Prostate gland (tissue), 2 donors: ENCODE results near the gene PGAM1. TPM values are rescaled to one million over a fixed set of nuclear protein-coding genes. Genes with fewer than 3 reads are reported as not detected.
"Not testable (repeated sequence)": the region's sequence is repeated elsewhere in the genome, so short reads cannot be mapped to it uniquely, and the experiment has no call there.

ENCODE experiments used
- DNase-seq: peaks from one replicate; pipeline ENCODE4 v3.0.0-alpha.2; 2019; ENCODE audit warnings: low spot score
- H3K27ac ChIP-seq, 2 donors: fragments of 200-600 bp; sonication (generic); 2 replicates each; pipeline ENCODE4 v1.5.1; 2017 to 2019
- H3K27me3 ChIP-seq: fragments of 200-600 bp; sonication (generic); replicated peaks from 2 replicates; pipeline ENCODE4 v1.5.1; 2019; ENCODE audit not compliant: insufficient read depth
- H3K36me3 ChIP-seq, 2 donors: fragments of 200-600 bp; sonication (generic); 1 replicate in 1 of 2; 2 replicates in 1 of 2; pipeline versions ENCODE4 v1.5.1 to v1.8.1; 2017 to 2019
- H3K4me1 ChIP-seq: fragments of 200-600 bp; sonication (generic); replicated peaks from 2 replicates; pipeline ENCODE4 v1.5.1; 2019
- H3K4me3 ChIP-seq, 2 donors: fragments of 200-600 bp; sonication (generic); 2 replicates each; pipeline ENCODE4 v1.5.1; 2017 to 2019
- H3K9me3 ChIP-seq: fragments of 200-600 bp; sonication (generic); 2 replicates; pipeline ENCODE4 v1.5.1; 2017
- POLR2A ChIP-seq: fragments of 450-650 bp; IDR thresholded peaks from one replicate; pipeline ENCODE4 v1.6.1; 2016; ENCODE audit warnings: antibody characterized with exemption, mild to moderate bottlenecking
- POLR2AphosphoS5 ChIP-seq: sonication (generic); formaldehyde crosslinking; IDR thresholded peaks from one replicate; pipeline ENCODE4 v1.6.1; 2017; ENCODE audit warnings: antibody characterized with exemption
- WGBS: methylation state at CpG from one replicate; pipeline ENCODE4 v1.1.5; 2018; 5-methylcytosine and 5-hydroxymethylcytosine counted together
- intact Hi-C: fragments of 100-400 bp; cut with DNase I; formaldehyde crosslinking; loops from one replicate; pipeline ENCODE4 v1.14.2; 2022
- total RNA-seq, 2 donors: library from RNA; depleted of rRNA; stranded (reverse); fragments of >200 nt; gene quantifications; one replicate each; pipeline ENCODE4 v1.1.0, GENCODE V29; 2016
- TF ChIP-seq, protein P1 (sequence below), 4 experiments: fragments of 200-600 bp in 2 of 4; fragments of 450-650 bp in 2 of 4; sonication (generic) in 2 of 4; IDR thresholded peaks; 1 replicate in 3 of 4; 2 replicates in 1 of 4; pipeline ENCODE4 v1.5.1; 2016 to 2019; ENCODE audit warnings: antibody characterized with exemption in 4 of 4, mild to moderate bottlenecking in 2 of 4, moderate library complexity in 2 of 4

The PGAM1 gene
- total RNA-seq, 2 donors from 2014 or later: 198 to 277 TPM

DNA sequence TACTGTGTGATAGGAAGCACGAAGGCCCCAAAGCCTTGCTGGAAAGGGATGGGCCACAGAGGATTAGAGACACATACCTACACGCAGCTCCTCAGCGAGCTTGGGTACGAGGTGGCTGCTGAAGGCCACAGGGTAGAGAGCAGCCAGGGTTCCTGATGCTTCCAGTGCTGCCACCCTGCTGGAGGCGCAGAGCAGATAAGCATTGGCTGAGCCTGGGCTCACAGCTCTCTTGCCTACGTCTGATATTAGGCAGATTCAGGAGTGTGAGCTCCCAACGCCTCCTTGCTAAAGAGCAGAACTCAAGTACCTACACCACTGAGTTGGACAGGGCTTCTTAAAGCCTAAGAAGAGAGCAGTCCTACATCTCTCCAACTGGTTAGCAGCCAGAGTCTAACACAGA, 40.0 kb downstream of the PGAM1 start:
- WGBS: 86% methylated on average over 7 of the region's 7 CpGs
- H3K27me3 ChIP-seq: no peaks in the 10 kb centered on the region
- intact Hi-C loops: no loop called here
- H3K36me3 ChIP-seq: peaks cover 14 to 36% of the 10 kb centered on the region in 2 donors
- no peak overlapping the region for H3K4me3 ChIP-seq
- peaks cover 4% of the 10 kb centered on the region for H3K4me1 ChIP-seq
- H3K27ac ChIP-seq: no peak overlapping the region
- TF ChIP-seq, protein P1, sequence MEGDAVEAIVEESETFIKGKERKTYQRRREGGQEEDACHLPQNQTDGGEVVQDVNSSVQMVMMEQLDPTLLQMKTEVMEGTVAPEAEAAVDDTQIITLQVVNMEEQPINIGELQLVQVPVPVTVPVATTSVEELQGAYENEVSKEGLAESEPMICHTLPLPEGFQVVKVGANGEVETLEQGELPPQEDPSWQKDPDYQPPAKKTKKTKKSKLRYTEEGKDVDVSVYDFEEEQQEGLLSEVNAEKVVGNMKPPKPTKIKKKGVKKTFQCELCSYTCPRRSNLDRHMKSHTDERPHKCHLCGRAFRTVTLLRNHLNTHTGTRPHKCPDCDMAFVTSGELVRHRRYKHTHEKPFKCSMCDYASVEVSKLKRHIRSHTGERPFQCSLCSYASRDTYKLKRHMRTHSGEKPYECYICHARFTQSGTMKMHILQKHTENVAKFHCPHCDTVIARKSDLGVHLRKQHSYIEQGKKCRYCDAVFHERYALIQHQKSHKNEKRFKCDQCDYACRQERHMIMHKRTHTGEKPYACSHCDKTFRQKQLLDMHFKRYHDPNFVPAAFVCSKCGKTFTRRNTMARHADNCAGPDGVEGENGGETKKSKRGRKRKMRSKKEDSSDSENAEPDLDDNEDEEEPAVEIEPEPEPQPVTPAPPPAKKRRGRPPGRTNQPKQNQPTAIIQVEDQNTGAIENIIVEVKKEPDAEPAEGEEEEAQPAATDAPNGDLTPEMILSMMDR (IDR thresholded peaks at IDR 0.05): no peak
- TF ChIP-seq POLR2AphosphoS5: no peak
- TF ChIP-seq POLR2A: no peak
- no peak for DNase-seq
- no peaks in the 10 kb centered on the region for H3K9me3 ChIP-seq

DNA sequence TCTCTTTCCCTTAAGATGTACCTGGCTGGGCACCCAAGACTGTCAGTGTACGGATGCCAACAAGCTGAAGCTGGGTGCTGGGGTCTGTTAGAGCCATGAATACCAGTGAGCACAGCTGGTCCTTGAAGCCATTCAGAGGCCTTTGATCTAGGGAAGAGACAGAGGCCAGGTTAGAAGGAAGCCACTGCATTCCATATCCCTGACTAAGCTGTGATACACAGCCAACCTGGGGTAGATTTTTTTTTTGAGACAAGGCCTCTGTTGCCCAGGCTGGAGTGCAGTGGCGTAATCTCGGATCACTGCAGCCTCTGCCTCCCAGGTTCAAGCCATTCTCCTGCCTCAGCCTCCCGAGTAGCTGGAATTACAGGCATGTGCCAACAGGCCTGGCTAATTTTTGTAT, 40.8 kb downstream of the PGAM1 start:
- Histone ChIP-seq H3K4me1 (peaks cover 4% of the 10 kb centered on the region), H3K36me3 (peaks cover 9 to 30% of the 10 kb centered on the region in 2 donors), H3K27ac (no peak overlapping the region), H3K9me3 (no peaks in the 10 kb centered on the region), H3K4me3 (no peak overlapping the region), H3K27me3 (no peaks in the 10 kb centered on the region)
- no peak for DNase-seq
- no peak for TF ChIP-seq POLR2A
- TF ChIP-seq, protein P1 (IDR thresholded peaks at IDR 0.05): no peak
- WGBS: 84% methylated on average over 4 of the region's 4 CpGs
- intact Hi-C loops: no loop called here

DNA sequence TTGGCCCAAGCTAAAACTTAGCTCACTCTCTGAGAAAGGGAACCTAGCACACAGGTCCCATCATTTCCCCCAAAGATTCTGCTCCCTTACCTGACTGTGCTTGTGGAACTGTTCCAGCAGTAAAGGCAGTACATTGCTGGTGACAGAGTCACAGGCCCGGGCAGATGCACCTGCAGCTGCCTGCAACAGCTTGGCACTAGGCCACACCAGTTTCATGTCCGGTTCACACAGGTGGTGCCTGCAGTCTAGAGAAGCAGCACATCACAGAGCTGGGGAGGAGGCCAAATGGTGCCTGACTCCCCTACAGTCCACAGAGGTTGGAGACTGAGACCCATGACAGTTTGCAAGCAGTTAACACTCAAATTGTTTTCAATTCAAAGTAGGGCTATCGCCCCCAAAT, 42.2 kb downstream of the PGAM1 start:
- Histone ChIP-seq H3K36me3 (peaks cover 9 to 25% of the 10 kb centered on the region in 2 donors), H3K27ac (no peak overlapping the region), H3K4me3 (no peak overlapping the region), H3K9me3 (no peaks in the 10 kb centered on the region), H3K27me3 (no peaks in the 10 kb centered on the region), H3K4me1 (peaks cover 4% of the 10 kb centered on the region)
- no peak for DNase-seq
- intact Hi-C loops: no loop called here
- TF ChIP-seq POLR2AphosphoS5 (no peak), POLR2A (no peak)
- TF ChIP-seq, protein P1 (IDR thresholded peaks at IDR 0.05): no peak
- 56% methylated on average over 3 of the region's 3 CpGs for WGBS

DNA sequence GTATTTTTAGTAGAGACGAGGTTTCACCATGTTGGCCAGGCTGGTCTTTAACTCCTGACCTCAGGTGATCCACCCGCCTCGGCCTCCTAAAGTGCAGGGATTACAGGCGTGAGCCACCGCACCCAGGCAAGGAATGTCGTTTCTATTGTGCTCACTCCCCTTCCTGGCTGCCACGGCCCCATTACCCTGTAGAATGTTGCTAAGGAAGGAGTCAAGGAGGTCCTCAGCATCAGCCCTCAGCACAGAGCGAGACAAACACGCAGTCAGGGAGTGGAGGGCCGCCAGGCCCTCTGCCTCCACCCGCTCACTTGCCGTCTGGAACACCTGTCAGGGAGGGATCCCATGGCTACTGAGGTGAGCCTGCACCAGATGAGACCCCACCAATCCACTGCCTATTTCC, 42.8 kb downstream of the PGAM1 start:
- peaks cover 9 to 25% of the 10 kb centered on the region in 2 donors for H3K36me3 ChIP-seq
- H3K27me3 ChIP-seq, intact Hi-C loops, H3K4me1 ChIP-seq, H3K27ac ChIP-seq, DNase-seq, H3K9me3 ChIP-seq, H3K4me3 ChIP-seq: not testable (repeated sequence)
- WGBS: 89% methylated on average over 12 of the region's 12 CpGs

DNA sequence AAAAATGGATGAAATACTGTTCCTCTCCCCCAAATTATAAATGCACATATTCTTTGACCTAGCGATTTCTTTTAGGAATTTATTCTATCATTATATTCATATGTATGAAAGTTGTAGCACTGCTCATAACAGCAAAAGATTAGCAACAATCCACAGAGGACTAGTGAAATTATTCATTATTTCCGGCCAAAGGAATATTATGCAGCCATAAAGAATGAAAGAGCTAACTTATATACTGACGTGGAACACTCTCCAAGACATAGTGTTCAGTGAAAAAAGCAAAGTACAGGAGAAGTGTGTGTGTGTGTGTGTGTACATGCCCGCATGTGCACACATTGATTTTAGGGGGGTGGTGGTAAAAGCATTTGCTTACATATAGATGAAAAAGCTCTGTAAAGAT, 48.9 kb downstream of the PGAM1 start:
- H3K27ac ChIP-seq: no peak overlapping the region
- no peaks in the 10 kb centered on the region for H3K27me3 ChIP-seq
- H3K36me3 ChIP-seq: peaks cover 0 to 20% of the 10 kb centered on the region in 2 donors
- H3K4me3 ChIP-seq: no peak overlapping the region
- DNase-seq: no peak
- no peaks in the 10 kb centered on the region for H3K9me3 ChIP-seq
- H3K4me1 ChIP-seq: no peaks in the 10 kb centered on the region
- TF ChIP-seq POLR2AphosphoS5: no peak
- TF ChIP-seq, protein P1 (IDR thresholded peaks at IDR 0.05): no peak
- no peak for TF ChIP-seq POLR2A
- WGBS: 95% methylated on average over 4 of the region's 4 CpGs
- intact Hi-C loops: no loop called here
